Testis (tissue), 3 donors: ENCODE measurements around the gene CLPTM1L. TPM values are rescaled to one million over a fixed set of nuclear protein-coding genes. Genes with fewer than 3 reads are reported as not detected.

Source experiments
- DNase-seq: peaks from one replicate; pipeline ENCODE4 v3.0.0-alpha.2; 2019
- H3K27ac ChIP-seq, 2 donors: fragments of 200-600 bp; sonication (generic); one replicate each; pipeline ENCODE4 v1.5.1; 2019
- H3K27me3 ChIP-seq: fragments of 200-600 bp; sonication (generic); one replicate; pipeline ENCODE4 v1.5.1; 2019
- H3K36me3 ChIP-seq: fragments of 200-600 bp; sonication (generic); one replicate; pipeline ENCODE4 v1.5.1; 2017; ENCODE audit warnings: low read depth; ENCODE audit errors: missing control alignments
- H3K4me1 ChIP-seq: fragments of 200-600 bp; sonication (generic); one replicate; pipeline ENCODE4 v1.5.1; 2019
- H3K4me3 ChIP-seq, 2 donors: fragments of 200-600 bp; sonication (generic); one replicate each; pipeline ENCODE4 v1.5.1; 2017 to 2019
- H3K9me3 ChIP-seq: fragments of 200-600 bp; sonication (generic); one replicate; pipeline ENCODE4 v1.5.1; 2017
- CTCF ChIP-seq, 3 experiments: fragments of 450-650 bp in 2 of 3; fragments of 200-600 bp in 1 of 3; sonication (generic) in 1 of 3; IDR thresholded peaks; one replicate each; pipeline ENCODE4 v1.5.1; 2016 to 2019; ENCODE audit warnings: antibody characterized with exemption in 3 of 3, mild to moderate bottlenecking in 2 of 3, moderate library complexity in 1 of 3
- POLR2A ChIP-seq: fragments of 450-650 bp; IDR thresholded peaks from one replicate; pipeline ENCODE4 v1.6.1; 2017; ENCODE audit warnings: antibody characterized with exemption, mild to moderate bottlenecking, moderate library complexity
- WGBS, 2 donors: methylation state at CpG; one replicate each; pipeline ENCODE4 v1.1.5; 2018; 5-methylcytosine and 5-hydroxymethylcytosine counted together
- intact Hi-C: fragments of 100-400 bp; cut with DNase I; formaldehyde crosslinking; loops from one replicate; pipeline ENCODE4 v1.15.1; 2023; ENCODE audit warnings: low total_unique reads
- polyA plus RNA-seq: library from polyadenylated mRNA; stranded (reverse); fragments of 350-450 nt; fragmentation: Illumina TruSeq; extraction: RNeasy Lipid Tissue Mini Kit (QIAGEN cat#74804); gene quantifications from one replicate; pipeline ENCODE4 v1.2.3, GENCODE V29; 2014; ENCODE audit warnings: low read depth, low replicate concordance; ENCODE audit not compliant: insufficient read depth
- total RNA-seq, 2 donors: library from RNA; depleted of rRNA; stranded (reverse); fragments of >200 nt; gene quantifications; one replicate each; pipeline ENCODE4 v1.2.3, GENCODE V29; 2016

Gene CLPTM1L
- total and polyA plus RNA-seq, 3 donors from 2014 or later, result 148 to 170 (median 150) TPM

- Histone ChIP-seq H3K4me3 (no peak overlapping the region), H3K36me3 (no peaks in the 10 kb centered on the region)
- intact Hi-C loops, result no loop called here
These were observed 2.7 kb upstream of the CLPTM1L start for GRCh38 chr5:1347571-1347970.

GRCh38 chr5:1346627-1347440 lies 1.9 kb upstream of the CLPTM1L start:
- TF ChIP-seq CTCF (IDR thresholded peaks at IDR 0.05), result no peak
- no peak for TF ChIP-seq POLR2A

More at GRCh38 chr5:1347571-1347970, 2.7 kb upstream of the CLPTM1L start:
- TF ChIP-seq POLR2A, result no peak
- no peak for TF ChIP-seq CTCF (IDR thresholded peaks at IDR 0.05)
- H3K27me3 ChIP-seq, result no peaks in the 10 kb centered on the region
- no peaks in the 10 kb centered on the region for H3K9me3 ChIP-seq
- H3K27ac ChIP-seq, result no peak overlapping the region
- WGBS, 2 donors, result 59 to 64% methylated on average over 10 of the region's 10 CpGs
- DNase-seq, result no peak
- H3K4me1 ChIP-seq, result peaks cover 19% of the 10 kb centered on the region

GRCh38 chr5:1345876-1346626 lies 1.2 kb upstream of the CLPTM1L start:
- peaks cover 19% of the 10 kb centered on the region for H3K4me1 ChIP-seq
- intact Hi-C loops, result no loop called here
- H3K27me3 ChIP-seq, result no peaks in the 10 kb centered on the region
- TF ChIP-seq CTCF (IDR thresholded peaks at IDR 0.05), result no peak
- TF ChIP-seq POLR2A, result no peak
- no peaks in the 10 kb centered on the region for H3K9me3 ChIP-seq
- H3K27ac ChIP-seq, result no peak overlapping the region
- H3K4me3 ChIP-seq, result peak overlapping the region; percentile 94 to 95
- WGBS, 2 donors, result 55 to 68% methylated on average over 17 to 27 of the region's 27 CpGs
- H3K36me3 ChIP-seq, result no peaks in the 10 kb centered on the region
- DNase-seq, result no peak

More at GRCh38 chr5:1346627-1347440, 1.9 kb upstream of the CLPTM1L start:
- DNase-seq, result peak; percentile 47
- Histone ChIP-seq H3K27me3 (no peaks in the 10 kb centered on the region), H3K27ac (no peak overlapping the region), H3K9me3 (no peaks in the 10 kb centered on the region), H3K4me1 (peaks cover 19% of the 10 kb centered on the region), H3K36me3 (no peaks in the 10 kb centered on the region), H3K4me3 (no peak overlapping the region)
- 60 to 72% methylated on average over 13 to 21 of the region's 21 CpGs for WGBS, 2 donors
- intact Hi-C loops, result no loop called here

GRCh38 chr5:1343931-1344901 lies 683 bp downstream of the CLPTM1L start:
- H3K27me3 ChIP-seq, result no peaks in the 10 kb centered on the region
- no peak for TF ChIP-seq CTCF (IDR thresholded peaks at IDR 0.05)
- TF ChIP-seq POLR2A, result no peak
- intact Hi-C loops, result no loop called here
- H3K27ac ChIP-seq, result no peak overlapping the region
- H3K4me1 ChIP-seq, result peaks cover 19% of the 10 kb centered on the region
- peak overlapping the region; percentile 85 to 94 for H3K4me3 ChIP-seq
- DNase-seq, result no peak
- WGBS, 2 donors, result 9 to 15% methylated on average over 15 to 47 of the region's 61 CpGs
- no peaks in the 10 kb centered on the region for H3K36me3 ChIP-seq
- H3K9me3 ChIP-seq, result no peaks in the 10 kb centered on the region
